ENCODE data around the gene MGARP. TPM values are rescaled to one million over a fixed set of nuclear protein-coding genes. Genes with fewer than 3 reads are reported as not detected.

The MGARP gene
- total and polyA plus RNA-seq, 2 experiments from 2014 or later, result 2.4 to 4.1 TPM

- H3K4me1 Mint-ChIP-seq, result peaks cover 23% of the 10 kb centered on the region; the same call in 2 of the 3 replicates
- Histone ChIP-seq H3K9me2 (ENCODE audit: insufficient read depth) (no peaks in the 10 kb centered on the region), H3K79me2 (replicated peaks; ENCODE audit: insufficient read depth) (peaks cover 47% of the 10 kb centered on the region), H3K4me1 (ENCODE audit: insufficient read depth) (peaks cover 26% of the 10 kb centered on the region; the same call in 1 of the 2 replicates), H3K4me2 (peak overlapping the region; percentile 86), H4K20me1 (replicated peaks; ENCODE audit: insufficient read depth) (peaks cover 17% of the 10 kb centered on the region), H3F3A (replicated peaks; ENCODE audit: low read depth) (no peaks in the 10 kb centered on the region; the same call in 1 of the 2 replicates), H3K27me3 (ENCODE audit: insufficient read depth) (no peaks in the 10 kb centered on the region), H3K4me3 (peak overlapping the region; percentile 83), H3K36me3 (ENCODE audit: insufficient read depth) (no peaks in the 10 kb centered on the region), H3K27ac (ENCODE audit: low read depth) (no peak overlapping the region), H2AFZ (no peak overlapping the region)
- TF ChIP-seq REST (IDR thresholded peaks at IDR 0.05; ENCODE audit: unreplicated experiment), result no peak
- TF ChIP-seq, protein P1, sequence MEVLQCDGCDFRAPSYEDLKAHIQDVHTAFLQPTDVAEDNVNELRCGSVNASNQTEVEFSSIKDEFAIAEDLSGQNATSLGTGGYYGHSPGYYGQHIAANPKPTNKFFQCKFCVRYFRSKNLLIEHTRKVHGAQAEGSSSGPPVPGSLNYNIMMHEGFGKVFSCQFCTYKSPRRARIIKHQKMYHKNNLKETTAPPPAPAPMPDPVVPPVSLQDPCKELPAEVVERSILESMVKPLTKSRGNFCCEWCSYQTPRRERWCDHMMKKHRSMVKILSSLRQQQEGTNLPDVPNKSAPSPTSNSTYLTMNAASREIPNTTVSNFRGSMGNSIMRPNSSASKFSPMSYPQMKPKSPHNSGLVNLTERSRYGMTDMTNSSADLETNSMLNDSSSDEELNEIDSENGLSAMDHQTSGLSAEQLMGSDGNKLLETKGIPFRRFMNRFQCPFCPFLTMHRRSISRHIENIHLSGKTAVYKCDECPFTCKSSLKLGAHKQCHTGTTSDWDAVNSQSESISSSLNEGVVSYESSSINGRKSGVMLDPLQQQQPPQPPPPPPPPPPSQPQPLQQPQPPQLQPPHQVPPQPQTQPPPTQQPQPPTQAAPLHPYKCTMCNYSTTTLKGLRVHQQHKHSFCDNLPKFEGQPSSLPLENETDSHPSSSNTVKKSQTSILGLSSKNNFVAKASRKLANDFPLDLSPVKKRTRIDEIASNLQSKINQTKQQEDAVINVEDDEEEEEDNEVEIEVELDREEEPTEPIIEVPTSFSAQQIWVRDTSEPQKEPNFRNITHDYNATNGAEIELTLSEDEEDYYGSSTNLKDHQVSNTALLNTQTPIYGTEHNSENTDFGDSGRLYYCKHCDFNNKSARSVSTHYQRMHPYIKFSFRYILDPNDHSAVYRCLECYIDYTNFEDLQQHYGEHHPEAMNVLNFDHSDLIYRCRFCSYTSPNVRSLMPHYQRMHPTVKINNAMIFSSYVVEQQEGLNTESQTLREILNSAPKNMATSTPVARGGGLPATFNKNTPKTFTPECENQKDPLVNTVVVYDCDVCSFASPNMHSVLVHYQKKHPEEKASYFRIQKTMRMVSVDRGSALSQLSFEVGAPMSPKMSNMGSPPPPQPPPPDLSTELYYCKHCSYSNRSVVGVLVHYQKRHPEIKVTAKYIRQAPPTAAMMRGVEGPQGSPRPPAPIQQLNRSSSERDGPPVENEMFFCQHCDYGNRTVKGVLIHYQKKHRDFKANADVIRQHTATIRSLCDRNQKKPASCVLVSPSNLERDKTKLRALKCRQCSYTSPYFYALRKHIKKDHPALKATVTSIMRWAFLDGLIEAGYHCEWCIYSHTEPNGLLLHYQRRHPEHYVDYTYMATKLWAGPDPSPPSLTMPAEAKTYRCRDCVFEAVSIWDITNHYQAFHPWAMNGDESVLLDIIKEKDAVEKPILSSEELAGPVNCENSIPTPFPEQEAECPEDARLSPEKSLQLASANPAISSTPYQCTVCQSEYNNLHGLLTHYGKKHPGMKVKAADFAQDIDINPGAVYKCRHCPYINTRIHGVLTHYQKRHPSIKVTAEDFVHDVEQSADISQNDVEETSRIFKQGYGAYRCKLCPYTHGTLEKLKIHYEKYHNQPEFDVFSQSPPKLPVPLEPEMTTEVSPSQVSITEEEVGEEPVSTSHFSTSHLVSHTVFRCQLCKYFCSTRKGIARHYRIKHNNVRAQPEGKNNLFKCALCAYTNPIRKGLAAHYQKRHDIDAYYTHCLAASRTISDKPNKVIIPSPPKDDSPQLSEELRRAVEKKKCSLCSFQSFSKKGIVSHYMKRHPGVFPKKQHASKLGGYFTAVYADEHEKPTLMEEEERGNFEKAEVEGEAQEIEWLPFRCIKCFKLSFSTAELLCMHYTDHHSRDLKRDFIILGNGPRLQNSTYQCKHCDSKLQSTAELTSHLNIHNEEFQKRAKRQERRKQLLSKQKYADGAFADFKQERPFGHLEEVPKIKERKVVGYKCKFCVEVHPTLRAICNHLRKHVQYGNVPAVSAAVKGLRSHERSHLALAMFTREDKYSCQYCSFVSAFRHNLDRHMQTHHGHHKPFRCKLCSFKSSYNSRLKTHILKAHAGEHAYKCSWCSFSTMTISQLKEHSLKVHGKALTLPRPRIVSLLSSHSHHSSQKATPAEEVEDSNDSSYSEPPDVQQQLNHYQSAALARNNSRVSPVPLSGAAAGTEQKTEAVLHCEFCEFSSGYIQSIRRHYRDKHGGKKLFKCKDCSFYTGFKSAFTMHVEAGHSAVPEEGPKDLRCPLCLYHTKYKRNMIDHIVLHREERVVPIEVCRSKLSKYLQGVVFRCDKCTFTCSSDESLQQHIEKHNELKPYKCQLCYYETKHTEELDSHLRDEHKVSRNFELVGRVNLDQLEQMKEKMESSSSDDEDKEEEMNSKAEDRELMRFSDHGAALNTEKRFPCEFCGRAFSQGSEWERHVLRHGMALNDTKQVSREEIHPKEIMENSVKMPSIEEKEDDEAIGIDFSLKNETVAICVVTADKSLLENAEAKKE (CRISPR knock-in tag; IDR thresholded peaks at IDR 0.05), result no peak
- no peak for TF ChIP-seq EZH2 (IDR thresholded peaks at IDR 0.05; ENCODE audit: low read depth, unreplicated experiment)
- no peak for TF ChIP-seq EZH2phosphoT487 (IDR thresholded peaks at IDR 0.05; ENCODE audit: unreplicated experiment)
- TF ChIP-seq JUNB (IDR thresholded peaks at IDR 0.05; ENCODE audit: unreplicated experiment), result no peak
- no peak for TF ChIP-seq NANOG (IDR thresholded peaks at IDR 0.05; ENCODE audit: borderline replicate concordance)
- TF ChIP-seq STAT1 (IDR thresholded peaks at IDR 0.05; ENCODE audit: unreplicated experiment), result no peak
- TF ChIP-seq CREB1 (CRISPR knock-in tag; IDR thresholded peaks at IDR 0.05; ENCODE audit: low read depth), result no peak
- TF ChIP-seq POLR2AphosphoS5 (IDR thresholded peaks at IDR 0.05; ENCODE audit: low read depth), result no peak
- TF ChIP-seq, protein P2, sequence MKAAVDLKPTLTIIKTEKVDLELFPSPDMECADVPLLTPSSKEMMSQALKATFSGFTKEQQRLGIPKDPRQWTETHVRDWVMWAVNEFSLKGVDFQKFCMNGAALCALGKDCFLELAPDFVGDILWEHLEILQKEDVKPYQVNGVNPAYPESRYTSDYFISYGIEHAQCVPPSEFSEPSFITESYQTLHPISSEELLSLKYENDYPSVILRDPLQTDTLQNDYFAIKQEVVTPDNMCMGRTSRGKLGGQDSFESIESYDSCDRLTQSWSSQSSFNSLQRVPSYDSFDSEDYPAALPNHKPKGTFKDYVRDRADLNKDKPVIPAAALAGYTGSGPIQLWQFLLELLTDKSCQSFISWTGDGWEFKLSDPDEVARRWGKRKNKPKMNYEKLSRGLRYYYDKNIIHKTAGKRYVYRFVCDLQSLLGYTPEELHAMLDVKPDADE (IDR thresholded peaks at IDR 0.05), result no peak
- TF ChIP-seq ZNF114 (CRISPR knock-in tag; IDR thresholded peaks at IDR 0.05), result no peak
- no peak for DNase-seq (ENCODE audit: low spot score)
- H3K27ac Mint-ChIP-seq, result no peak overlapping the region
- peaks cover 26% of the 10 kb centered on the region for H3K36me3 Mint-ChIP-seq (ENCODE audit: low read depth)
- ATAC-seq, result no peak
- peaks cover 18% of the 10 kb centered on the region for H3K27me3 Mint-ChIP-seq (ENCODE audit: insufficient read depth, low read depth, poor library complexity)
- peak overlapping the region; percentile 99 for H3K4me3 Mint-ChIP-seq
- H3K9me3 Mint-ChIP-seq, result no peaks in the 10 kb centered on the region; the same call in 2 of the 3 replicates
These were observed 19.5 kb upstream of the MGARP start for GRCh38 chr4:139299536-139299935.
